Parathyroid adenoma (tissue), 2 donors: ENCODE results near the gene PPP1R3E.
A peak's percentile ranks its signal among the peaks of the same experiment; 100 is the strongest.

ENCODE experiments used
- H2AFZ ChIP-seq: fragments of 300-600 bp; sonication (generic); one replicate; pipeline ENCODE4 v1.7.0; 2017; ENCODE audit warnings: antibody characterized with exemption, mild to moderate bottlenecking
- H3K27ac ChIP-seq: fragments of 300-600 bp; sonication (generic); one replicate; pipeline ENCODE4 v1.7.0; 2017
- H3K27me3 ChIP-seq: fragments of 300-600 bp; sonication (generic); one replicate; pipeline ENCODE4 v1.7.0; 2017; ENCODE audit warnings: low read length; ENCODE audit not compliant: control insufficient read depth, insufficient read depth
- H3K36me3 ChIP-seq: fragments of 300-600 bp; sonication (generic); one replicate; pipeline ENCODE4 v1.7.0; 2017; ENCODE audit warnings: low read length; ENCODE audit not compliant: control insufficient read depth, insufficient read depth
- H3K4me1 ChIP-seq: fragments of 300-600 bp; sonication (generic); one replicate; pipeline ENCODE4 v1.7.0; 2017; ENCODE audit warnings: control low read depth
- H3K4me2 ChIP-seq: fragments of 300-600 bp; sonication (generic); one replicate; pipeline ENCODE4 v1.7.0; 2017; ENCODE audit warnings: low read length
- H3K4me3 ChIP-seq: fragments of 300-600 bp; sonication (generic); one replicate; pipeline ENCODE4 v1.7.0; 2017; ENCODE audit warnings: low read depth, low read length
- H3K79me2 ChIP-seq: fragments of 300-600 bp; sonication (generic); one replicate; pipeline ENCODE4 v1.7.0; 2017; ENCODE audit warnings: control low read depth
- H3K9ac ChIP-seq: fragments of 300-600 bp; sonication (generic); one replicate; pipeline ENCODE4 v1.7.0; 2017; ENCODE audit warnings: mild to moderate bottlenecking
- H3K9me3 ChIP-seq: fragments of 300-600 bp; sonication (generic); one replicate; pipeline ENCODE4 v1.7.0; 2017; ENCODE audit warnings: low read length; ENCODE audit not compliant: control insufficient read depth
- CTCF ChIP-seq: fragments of 300-600 bp; sonication (generic); IDR thresholded peaks from one replicate; pipeline ENCODE4 v1.7.0; 2017; ENCODE audit warnings: antibody characterized with exemption, mild to moderate bottlenecking
- donor health status: primary hyperparathyroidism.

The PPP1R3E gene

GRCh38 chr14:23252420-23253333 lies 50.0 kb downstream of the PPP1R3E start:
- Histone ChIP-seq H3K4me2 (no peak overlapping the region), H3K4me3 (no peak overlapping the region), H3K9ac (no peak overlapping the region), H3K27me3 (no peaks in the 10 kb centered on the region), H3K36me3 (no peaks in the 10 kb centered on the region), H3K4me1 (no peaks in the 10 kb centered on the region), H3K79me2 (no peaks in the 10 kb centered on the region), H2AFZ (no peak overlapping the region), H3K27ac (no peak overlapping the region), H3K9me3 (no peaks in the 10 kb centered on the region)
- TF ChIP-seq CTCF: no peak

- no peaks in the 10 kb centered on the region for H3K4me1 ChIP-seq
- no peaks in the 10 kb centered on the region for H3K27me3 ChIP-seq
- no peak overlapping the region for H2AFZ ChIP-seq
- H3K4me3 ChIP-seq: no peak overlapping the region
- no peak overlapping the region for H3K4me2 ChIP-seq
- H3K9me3 ChIP-seq: no peaks in the 10 kb centered on the region
- no peak overlapping the region for H3K9ac ChIP-seq
- H3K27ac ChIP-seq: no peak overlapping the region
- TF ChIP-seq CTCF: no peak
- no peaks in the 10 kb centered on the region for H3K79me2 ChIP-seq
- H3K36me3 ChIP-seq: no peaks in the 10 kb centered on the region
These were observed 50.7 kb downstream of the PPP1R3E start for GRCh38 chr14:23252006-23252405.

- Histone ChIP-seq H3K9ac (no peak overlapping the region), H3K36me3 (no peaks in the 10 kb centered on the region), H3K4me1 (no peaks in the 10 kb centered on the region), H3K27me3 (no peaks in the 10 kb centered on the region), H2AFZ (peak overlapping the region; percentile 11), H3K9me3 (no peaks in the 10 kb centered on the region), H3K4me3 (no peak overlapping the region), H3K79me2 (no peaks in the 10 kb centered on the region), H3K27ac (no peak overlapping the region), H3K4me2 (no peak overlapping the region)
- no peak for TF ChIP-seq CTCF
These were observed 52.8 kb downstream of the PPP1R3E start for GRCh38 chr14:23249824-23250223.

GRCh38 chr14:23248601-23249000 lies 54.1 kb downstream of the PPP1R3E start:
- no peaks in the 10 kb centered on the region for H3K36me3 ChIP-seq
- TF ChIP-seq CTCF: no peak
- H3K9me3 ChIP-seq: no peaks in the 10 kb centered on the region
- H3K4me2 ChIP-seq: no peak overlapping the region
- no peak overlapping the region for H2AFZ ChIP-seq
- H3K4me3 ChIP-seq: no peak overlapping the region
- H3K79me2 ChIP-seq: no peaks in the 10 kb centered on the region
- H3K9ac ChIP-seq: no peak overlapping the region
- no peaks in the 10 kb centered on the region for H3K27me3 ChIP-seq
- no peak overlapping the region for H3K27ac ChIP-seq
- no peaks in the 10 kb centered on the region for H3K4me1 ChIP-seq
